Measurements from ENCODE around the gene CACNG6.
"Not testable (repeated sequence)": the region's sequence is repeated elsewhere in the genome, so short reads cannot be mapped to it uniquely, and the experiment has no call there.

The CACNG6 gene

DNA sequence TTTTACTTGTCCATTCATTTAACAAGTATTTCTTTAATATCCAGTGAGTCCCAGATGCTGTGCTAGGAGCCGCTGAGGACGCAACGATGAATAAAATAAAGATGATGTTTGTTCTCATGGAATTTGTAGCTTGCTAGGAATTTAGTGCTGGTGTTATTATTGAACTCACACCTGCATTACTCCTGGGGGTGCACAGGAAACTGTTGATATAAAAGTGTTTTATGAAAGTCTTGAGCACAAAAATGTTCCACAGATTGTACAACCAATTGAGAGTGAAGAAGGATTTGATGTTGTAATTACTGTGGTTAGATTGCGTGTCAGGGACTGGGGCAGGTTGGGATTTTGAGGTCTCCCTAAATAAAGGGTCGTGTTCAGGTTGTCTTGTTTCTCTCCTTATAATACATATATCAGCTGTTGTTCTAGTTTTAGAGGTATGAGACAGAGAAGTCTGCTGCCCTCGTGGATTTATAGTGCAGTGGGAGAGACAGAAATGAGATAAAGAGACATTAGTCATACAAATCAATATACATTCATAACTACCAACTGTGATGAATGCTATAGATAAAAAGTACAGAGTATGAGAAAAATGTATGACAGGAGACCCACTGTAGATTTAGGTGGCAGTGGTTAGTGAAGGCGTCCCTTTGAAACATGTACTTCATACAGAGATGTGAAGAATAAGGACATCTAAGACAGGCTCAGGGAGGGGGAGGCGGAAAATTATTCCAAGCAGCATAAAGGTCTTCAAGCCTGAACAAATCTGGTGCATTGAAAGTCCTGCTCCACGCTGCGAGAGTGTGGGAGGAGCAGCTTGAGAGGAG, 11.3 kb downstream of the CACNG6 start:
- DNase-seq = no peak

DNA sequence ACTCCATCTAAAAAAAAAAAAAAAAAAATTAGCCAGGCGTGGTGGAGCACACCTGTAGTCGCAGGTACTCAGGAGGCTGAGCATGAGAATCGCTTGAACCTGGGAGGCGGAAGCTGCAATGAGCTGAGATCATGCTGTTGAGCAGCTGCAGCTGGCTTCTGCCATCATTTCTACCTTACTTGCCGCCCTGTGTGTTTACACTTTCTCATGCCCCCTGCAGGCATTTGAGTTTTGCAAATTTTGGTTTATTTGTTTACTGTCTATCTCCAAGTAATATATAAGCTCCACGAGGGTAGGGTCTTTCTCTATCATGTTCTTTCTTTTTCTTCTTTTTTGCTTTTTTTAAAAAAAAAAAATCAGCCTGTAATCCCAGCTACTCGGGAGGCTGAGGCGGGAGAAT, 18.0 kb downstream of the CACNG6 start:
- no peak for DNase-seq

DNA sequence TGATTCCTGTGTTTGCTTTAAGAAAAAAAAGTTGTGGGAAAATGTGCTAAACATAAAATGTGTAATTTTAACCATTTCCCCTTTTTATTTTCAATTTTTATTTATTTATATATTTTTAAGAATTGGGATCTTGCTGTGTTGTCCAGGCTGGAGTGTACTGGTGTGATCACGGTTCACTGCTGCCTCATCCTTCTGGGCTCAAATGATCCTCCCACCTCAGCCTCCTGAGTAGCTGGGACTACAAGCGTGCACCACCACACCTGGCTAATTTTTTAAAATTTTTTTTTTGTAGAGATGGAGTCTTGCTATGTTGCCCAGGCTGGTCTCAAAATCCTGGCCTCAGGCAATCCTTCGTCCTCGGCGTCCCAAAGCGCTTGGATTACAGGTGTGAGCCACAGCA, 19.0 kb downstream of the CACNG6 start:
- no peak for DNase-seq

DNA sequence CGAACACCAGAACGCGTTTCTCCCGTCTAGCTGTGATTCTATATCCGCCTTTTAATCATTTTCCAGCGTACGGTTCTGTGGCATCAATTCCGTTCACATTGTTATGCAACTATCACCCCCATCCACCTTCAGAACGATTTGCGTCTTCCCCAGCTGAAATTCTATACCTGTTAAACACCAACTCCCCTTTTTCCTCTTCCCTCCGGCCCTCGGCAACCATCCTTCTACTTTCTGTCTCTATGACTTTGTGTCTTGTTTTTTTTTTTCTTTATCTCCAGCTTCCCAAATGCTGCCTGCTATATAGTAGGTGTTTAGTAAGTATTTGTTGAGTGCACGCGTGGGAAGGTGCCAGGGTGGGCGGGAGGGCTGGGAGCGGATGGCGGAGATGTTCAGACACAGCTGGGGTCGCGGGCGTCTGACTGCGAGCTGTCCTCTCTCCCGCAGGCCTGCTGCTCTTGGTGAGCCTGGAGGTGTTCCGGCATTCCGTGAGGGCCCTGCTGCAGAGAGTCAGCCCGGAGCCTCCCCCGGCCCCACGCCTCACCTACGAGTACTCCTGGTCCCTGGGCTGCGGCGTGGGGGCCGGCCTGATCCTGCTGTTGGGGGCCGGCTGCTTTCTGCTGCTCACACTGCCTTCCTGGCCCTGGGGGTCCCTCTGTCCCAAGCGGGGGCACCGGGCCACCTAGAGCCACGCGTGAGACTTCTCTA, 20.2 kb downstream of the CACNG6 start:
- DNase-seq = no peak

DNA sequence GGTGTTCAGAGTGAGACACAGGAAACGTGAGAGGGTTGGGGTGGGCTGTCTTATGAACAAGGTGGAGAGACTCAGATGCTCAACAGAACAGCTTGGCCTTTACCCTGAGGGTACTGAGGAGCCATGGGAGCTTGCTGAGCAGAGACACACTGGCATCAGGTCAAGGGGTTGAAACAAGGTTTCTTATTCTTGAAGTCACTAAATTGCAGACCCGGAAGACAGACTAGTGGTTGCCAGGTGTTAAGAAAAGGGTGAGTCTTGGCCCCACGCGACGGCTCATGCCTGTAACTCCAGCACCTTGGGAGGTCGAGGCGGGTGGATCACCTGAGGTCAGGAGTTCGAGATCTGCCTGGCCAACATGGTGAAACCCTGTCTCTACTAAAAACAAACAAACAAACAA, 22.4 kb downstream of the CACNG6 start:
- DNase-seq = no peak

DNA sequence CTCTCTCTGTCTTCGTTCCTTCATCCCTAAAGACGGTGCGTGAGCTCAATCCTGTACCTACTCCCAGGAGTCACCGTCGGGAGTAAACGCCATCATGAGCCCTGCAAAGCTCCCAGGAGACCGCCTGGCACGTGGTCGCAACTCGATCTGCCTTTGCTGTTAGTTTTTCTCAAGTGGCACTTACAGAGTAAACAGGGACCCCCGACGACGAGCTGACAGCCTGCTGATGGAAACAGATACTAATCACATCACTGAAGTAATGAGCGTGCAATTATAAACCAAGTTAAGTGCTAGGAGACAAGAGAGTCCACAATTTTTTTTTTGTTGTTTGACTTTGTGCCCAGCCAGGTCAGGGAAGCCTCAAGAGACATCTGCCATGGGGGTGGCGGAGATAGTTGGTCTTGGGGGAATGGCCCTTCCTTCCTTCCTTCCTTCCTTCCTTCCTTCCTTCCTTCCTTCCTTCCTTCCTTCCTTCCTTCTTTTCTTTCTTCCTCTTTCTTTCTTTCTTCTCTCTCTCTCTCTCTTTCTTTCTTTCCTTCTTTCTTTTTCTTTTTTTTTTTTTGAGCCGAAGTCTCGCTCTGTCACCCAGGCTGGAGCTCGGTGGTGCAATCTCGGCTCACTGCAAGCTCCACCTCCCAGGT, 23.6 kb downstream of the CACNG6 start:
- no peak for DNase-seq

DNA sequence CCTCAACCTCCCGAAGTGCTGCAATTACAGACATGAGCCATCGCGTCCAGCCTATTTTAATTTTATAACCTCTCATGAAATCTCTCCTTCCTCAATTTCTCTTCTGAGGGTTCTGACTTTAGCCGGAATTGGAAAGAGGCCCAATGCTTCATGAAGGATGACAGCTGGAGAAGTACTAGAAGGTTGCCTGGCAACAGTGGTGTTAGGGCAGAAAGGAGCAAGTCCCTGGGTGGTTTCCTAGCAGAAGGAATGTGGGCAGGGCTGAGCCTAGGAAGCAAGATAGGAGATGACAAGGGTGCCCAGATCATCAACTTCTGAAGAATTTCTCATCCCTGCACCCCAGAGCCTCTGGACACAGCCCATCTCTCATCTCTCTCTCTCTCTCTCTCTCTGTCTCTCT, 25.8 kb downstream of the CACNG6 start:
- DNase-seq = no peak

DNA sequence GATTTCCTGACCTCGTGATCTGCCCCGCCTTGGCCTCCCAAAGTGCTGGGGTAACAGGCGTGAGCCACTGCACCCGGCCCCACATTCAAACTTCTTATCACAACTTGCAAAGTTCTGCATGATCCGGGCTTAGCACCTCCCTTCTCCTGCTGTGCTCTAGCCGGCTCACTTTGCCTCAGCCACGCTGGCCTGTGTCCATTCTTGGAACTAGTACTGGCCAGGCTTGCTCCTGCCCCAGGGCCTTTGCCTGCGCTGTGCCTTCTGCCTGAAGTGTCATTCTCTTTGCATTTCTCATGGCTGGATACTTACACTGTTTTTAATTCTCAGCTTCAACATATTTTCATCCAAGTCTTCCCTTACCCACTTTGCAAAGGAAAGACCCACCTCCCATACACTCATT, 29.9 kb downstream of the CACNG6 start:
- DNase-seq = no peak

DNA sequence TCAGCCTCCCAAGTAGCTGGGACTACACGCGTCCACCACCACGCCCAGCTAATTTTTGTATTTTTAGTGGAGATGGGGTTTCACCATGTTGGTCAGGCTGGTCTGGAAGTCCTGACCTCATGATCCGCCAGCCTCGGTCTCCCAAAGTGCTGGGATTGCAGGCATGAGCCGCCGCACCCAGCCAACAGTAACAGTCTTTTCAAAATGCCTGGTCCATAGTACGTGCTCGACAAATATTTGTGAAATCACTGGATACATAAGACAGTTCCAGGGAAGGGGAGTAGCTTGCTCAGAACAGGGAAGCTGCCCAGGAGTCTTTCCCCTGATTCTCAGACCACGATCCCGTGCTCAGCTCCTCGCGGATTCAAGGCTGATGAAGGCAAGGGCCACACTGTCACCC, 30.5 kb downstream of the CACNG6 start:
- DNase-seq = no peak

DNA sequence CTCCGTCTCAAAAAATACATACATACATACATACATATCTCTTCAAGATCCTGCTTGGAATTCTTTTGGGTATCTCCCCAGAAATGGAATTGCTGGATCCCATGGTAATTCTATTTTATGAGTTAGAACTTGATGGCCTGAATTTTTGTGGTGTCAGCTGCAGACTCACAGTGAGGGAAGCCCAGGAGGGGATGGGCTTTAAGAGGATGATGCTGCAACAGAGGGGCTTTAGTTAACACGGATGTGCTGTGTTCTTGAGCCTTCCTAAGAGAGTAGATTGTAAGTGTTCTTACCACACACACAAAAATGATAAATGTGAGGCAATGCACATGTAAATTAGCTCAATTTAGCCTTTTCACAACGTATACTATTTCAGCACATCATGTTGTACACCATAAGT, 31.8 kb downstream of the CACNG6 start:
- no peak for DNase-seq

DNA sequence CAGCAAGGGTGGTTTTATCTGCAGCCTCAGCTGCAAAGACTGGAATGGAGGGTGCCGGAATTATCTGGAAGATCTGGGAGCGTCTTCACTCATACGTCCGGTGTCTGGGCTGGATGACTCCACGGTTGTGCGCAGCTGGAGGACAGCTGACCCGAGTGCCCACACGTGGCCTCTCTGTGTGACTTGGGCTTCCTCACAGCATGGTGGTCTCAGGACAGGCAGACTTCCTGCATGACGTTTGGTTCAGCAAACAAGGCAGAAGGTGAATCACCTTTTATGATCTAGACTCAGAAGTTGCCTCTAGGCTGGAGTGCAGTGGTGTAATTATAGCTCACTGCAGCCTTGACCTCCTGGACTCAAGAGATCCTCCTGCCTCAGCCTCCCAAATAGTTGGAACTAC, 33.2 kb downstream of the CACNG6 start:
- no peak for DNase-seq

DNA sequence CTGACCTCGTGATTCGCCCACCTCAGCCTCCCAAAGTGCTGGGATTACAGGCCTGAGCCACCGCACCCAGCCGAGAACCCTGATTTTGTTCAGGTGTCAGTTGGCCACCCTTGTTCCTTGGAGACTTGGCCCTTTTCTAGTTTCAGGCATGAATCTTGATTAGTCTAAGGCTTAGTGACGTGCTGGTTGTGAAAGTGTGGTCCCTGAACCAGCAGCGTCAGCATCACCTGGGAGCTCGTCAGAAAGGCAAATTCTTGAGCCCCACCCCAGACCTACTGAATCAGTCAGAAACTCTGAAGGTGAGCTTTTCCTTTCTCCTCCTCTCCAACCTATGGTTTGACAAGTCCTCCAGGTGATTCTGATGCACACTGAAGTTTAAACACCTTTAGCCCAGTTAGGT, 35.2 kb downstream of the CACNG6 start:
- DNase-seq = no peak

DNA sequence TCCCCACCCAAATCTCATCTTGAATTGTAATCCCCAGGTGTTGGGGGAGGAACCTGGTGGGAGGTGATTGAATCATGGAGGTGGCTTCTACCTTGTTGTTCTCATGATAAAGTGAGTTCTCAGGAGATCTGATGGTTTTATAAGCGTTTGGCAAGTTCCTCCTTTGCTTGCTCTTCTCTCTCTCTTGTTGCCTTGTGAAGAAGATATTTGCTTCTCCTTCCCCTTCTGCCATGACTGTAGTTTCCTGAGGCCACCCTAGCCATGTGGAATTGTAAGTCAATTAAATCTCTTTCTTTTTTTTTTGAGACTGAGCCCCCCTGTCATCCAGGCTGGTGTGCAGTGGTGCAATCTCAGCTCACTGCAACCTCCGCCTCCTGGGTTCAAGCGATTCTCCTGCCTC, 37.9 kb downstream of the CACNG6 start:
- no peak for DNase-seq

DNA sequence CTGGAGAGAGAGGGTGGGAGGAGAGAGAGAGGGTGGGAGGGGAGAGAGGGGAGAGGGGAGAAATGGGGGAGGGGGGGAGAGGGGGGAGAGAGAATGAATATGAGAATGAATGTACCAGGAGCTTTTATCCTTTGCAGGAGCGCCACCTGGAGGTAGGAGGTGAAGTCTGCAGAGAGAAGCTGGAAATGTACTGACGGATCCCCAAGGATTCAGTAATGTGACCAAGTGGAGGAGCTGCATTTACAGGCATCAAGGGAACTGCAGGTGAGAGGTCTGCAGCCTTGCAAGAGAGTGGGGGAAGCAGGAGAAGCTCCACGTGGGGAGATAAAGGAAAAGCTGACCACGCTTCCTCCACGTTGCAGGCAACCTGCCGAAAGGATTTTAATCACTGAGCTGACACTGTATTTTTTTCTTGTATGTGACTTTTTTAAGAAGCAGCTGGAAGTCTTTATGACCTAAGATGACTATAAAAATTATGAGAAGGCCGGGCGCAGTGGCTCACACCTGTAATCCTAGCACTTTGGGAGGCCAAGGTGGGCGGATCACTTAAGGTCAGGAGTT, 38.6 kb downstream of the CACNG6 start:
- peak; percentile 60 for DNase-seq

DNA sequence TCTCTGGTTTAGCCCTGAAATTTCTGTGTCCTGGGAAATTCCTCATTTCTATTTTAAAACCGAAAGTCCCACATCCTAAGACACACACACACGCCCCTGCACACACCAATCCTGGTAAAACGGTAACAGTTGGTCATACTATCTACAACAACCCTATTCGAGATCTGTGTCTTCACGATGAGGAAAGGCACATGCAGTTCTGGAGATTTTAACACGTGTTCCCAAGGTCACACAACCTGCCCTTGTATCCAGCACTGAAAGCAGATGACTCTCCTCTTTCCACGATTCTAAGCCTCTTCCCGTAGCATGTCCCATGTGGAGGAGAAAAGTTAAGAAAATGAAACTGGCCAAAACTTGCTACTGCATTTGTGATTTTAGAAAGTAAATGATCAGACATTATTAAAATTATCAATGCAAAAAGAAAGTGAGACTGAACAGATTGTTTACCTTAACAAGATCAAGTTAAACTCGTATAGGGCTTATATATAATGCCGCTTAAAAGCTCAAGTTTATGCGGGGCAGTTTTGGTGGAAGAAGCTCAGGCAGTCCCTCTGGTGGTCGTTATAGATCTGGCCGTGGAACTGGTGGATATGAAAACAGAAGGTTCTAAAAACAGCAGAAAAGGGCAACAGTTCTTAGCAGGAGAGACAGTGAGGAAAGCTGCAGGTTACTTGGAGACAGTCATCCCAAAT, 39.6 kb downstream of the CACNG6 start:
- DNase-seq = no peak

DNA sequence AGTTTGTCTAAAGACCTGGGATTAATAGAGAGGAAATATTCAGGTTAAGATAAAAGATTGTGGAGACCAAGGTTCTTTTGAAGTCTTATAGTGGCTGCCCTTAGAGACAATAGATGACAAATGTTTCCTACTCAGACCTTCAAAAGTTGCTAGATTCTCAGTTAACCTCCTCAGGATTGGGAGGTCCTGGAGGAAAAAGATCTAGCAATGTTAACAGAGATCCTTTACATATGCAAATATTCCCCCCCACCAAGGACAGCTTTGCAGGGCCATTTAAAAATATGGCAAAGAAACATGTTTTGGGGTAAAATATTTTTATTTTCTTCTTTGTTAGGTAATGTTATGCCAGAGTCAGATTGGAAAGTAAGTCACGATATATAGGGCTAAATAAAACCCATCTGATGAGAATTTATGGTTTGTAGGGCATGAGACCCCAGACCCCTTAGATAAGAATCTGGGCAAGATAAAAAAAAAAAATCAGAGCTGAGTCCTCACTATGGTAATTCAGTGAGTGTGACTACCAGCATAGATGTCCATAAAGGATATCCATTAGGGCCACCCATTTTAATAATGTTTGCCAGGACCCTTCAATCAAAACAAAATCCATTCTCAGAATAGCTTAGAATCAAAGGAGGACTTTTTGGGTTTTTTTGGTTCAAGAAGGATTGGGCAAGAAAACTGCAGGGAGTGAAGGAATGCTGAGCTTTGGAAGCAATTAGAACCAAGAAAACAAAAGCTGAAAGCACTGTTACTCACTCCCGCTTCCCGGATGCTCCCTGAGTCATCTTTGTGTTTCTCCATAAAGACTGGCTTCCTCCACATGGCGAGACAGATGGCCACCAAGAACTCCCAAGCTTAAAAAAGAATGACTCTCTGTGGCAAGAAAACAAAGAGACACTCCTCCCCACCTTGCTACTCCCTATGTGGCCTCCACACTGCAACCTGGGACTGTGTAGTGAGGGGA, 44.1 kb downstream of the CACNG6 start:
- DNase-seq = no peak

DNA sequence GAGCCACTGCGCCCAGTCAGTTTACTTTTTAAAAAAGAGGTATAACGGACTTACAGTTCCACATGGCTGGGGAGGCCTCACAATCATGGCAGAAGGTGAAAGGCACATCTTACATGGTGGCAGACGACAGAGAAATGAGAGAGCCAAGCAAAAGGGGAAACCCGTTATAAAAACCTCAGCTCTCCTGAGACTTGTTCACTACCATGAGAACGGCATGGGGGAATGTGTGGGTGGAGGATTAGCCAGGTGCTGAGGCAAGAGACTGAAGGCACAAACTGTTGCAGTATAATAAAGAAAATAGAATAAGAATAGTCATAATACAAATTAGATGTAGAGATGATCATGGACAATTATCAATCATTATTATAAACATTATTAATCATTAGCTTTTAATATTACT, 45.1 kb downstream of the CACNG6 start:
- not testable (repeated sequence) for DNase-seq

DNA sequence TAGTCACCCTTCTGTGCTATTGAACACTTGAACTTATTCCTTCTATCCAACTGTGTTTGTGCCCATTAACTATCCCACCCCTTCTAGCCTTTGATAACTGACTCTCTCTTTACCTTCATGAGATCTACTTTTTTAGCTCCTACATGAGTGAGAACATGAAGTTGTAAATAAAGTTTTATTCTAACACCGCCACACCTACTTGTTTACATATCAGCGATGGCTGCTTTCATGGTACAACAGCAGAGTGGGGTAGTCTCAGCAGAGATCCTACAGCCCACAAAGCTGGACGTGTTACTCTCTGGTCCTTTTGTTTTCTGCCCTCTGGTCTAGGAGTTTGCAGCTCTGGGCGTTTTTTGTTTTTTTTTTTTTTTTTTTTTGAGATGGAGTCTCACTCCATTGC, 48.6 kb downstream of the CACNG6 start:
- DNase-seq = no peak

DNA sequence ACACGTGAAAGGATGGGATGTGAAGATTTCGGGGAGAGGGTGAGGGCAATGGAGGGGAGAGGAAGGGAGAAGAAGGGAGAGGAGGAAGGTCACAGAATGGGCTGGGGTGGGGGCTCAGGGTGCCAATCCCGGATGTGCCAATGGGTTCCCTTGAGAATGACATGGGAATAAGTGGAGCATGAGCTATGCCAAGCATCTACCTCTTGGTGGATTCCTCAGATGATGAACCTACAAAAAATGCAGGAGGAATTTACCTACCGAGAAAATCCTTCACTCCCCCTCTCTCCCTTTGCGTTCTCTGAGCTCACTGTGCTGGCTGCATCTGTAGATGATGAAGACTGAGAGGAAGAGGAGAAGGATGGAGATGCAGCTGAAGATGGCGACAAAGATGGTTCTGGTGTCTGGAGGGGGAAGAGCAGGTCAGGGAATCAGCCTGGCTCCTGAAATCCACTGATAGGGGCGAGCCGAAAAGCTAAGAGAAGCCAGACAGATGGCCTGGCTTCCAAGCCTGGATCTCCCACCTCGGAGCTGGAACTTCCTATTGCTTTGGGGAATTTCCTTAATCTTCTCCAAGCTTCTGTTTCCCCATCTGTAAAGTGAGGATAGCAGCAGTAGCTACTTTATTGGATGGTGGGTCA, 50.7 kb downstream of the CACNG6 start:
- no peak for DNase-seq

DNA sequence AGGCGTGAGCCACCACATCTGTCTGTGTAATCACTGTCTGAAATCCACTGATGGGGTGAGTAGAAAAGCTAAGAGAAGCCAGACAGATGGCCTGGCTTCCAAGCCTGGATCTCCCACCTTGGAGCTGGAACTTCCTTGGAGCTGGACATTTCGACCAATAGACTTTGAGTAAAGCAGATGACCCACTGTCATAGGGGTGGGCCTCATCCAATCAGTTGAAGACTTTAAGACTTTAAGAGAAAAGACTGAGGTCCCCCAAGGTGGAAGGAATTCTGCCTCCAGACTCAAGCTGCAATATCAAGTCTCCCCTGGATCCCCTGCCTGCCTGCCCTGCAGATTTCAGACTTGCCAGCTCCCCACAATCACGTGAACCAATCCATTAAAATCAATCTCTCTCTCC, 51.6 kb downstream of the CACNG6 start:
- DNase-seq = no peak

DNA sequence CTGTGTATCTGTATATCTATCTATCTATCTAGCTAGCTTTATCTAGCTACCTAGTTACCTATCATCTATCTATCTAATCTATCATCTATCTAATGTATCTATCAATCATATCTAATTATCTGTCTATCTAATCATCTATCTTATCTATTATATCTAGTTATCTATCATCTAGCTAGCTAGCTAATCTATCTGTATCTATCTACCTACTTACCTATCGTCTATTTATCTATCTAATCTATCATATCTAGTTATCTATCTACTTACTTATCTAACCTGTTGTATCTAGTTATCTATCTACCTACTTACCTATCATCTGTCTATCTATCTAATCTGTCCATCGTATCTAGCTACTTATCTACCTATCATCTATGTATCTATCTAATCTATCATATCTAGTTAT, 54.3 kb downstream of the CACNG6 start:
- no peak for DNase-seq

DNA sequence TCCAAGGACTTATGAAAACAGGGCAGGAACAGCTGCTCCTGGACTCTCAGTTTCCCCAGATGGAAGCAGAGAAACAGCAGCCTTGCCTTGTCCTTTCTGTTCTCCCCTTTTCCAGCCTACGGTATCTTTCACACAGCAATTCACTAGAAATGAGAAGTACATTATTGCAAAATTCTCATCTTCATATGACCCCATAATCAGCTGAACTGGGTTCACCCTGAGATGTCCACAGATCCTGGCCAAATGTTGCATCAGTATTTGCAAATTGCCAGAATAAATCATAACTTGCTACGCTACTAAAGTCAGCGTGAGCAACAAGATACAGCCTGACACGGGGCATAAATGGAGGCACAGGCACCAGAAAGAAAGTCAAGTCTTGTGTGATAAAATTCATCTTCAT, 56.2 kb downstream of the CACNG6 start:
- no peak for DNase-seq

All from stimulated activated CD4-positive, alpha-beta T cell treated with anti-CD3 and anti-CD28 coated beads, Interleukin-4, amount 100 ng/mL, for 24 hours (primary cell).